Head of caudate nucleus (tissue), 42 donors: Measurements from ENCODE around the gene ZNF486.
"Not testable (repeated sequence)": the region's sequence is repeated elsewhere in the genome, so short reads cannot be mapped to it uniquely, and the experiment has no call there.

ENCODE experiments used
- DNase-seq, 42 donors: peaks; one replicate each; pipeline versions ENCODE4 v3.0.0 to v3.0.0-alpha.2; 2020 to 2021; ENCODE audit warnings: mixed read lengths in 7 of 42
- intact Hi-C: fragments of 100-400 bp; cut with DNase I; formaldehyde crosslinking; loops from one replicate; pipeline ENCODE4 v1.15.0; 2022

The ZNF486 gene

DNA sequence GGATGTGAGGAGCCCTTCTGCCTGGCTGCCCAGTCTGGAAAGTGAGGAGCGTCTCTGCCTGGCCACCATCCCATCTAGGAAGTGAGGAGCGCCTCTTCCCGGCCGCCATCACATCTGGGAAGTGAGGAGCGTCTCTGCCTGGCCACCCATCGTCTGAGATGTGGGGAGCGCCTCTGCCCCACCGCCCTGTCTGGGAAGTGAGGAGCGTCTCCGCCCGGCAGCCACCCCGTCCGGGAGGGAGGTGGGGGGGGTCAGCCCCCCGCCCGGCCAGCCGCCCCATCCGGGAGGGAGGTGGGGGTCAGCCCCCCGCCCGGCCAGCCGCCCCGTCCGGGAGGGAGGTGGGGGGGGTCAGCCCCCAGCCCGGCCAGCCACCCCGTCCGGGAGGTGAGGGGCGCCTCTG, 47.4 kb downstream of the ZNF486 start:
- DNase-seq, intact Hi-C loops: not testable (repeated sequence)

DNA sequence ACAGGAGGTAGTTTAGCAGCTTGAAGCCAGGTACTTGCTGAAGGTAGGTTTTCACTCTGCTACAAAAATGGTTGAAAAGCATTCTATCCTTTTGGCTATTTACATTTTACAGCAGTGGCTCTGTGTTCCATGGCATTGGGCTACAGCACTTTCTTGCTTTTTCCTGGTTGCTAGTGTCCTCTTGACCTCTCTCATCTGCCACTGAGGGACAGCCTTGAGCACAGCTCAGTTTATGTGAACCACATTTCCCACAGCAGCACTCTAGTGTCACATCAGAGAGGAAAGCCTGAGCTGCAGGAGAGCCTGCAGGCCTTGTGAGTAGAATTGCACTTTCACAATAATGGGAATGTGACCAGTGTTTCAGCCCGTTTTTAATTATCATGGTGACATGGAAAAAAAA, 54.6 kb downstream of the ZNF486 start:
- intact Hi-C loops = not testable (repeated sequence)

DNA sequence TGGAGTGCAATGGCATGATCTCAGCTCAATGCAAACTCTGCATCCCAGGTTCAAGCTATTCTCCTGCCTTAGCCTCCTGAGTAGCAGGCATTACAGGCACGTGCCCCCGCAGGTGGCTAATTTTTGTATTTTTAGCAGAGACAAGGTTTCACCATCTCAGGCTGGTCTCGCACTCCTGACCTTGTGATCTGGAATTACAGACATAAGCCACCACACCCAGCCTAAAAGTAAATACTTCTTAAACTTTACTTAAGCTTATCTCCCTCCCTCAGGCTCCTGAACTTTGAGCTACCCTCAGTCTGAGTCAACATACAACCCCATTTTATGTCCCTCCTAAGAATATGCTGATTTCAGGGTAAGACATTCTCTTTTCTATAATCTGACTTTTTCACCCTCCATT, 66.1 kb downstream of the ZNF486 start:
- no peak for DNase-seq
- intact Hi-C loops = no loop called here

More for the DNA sequence above, 54.6 kb downstream of the ZNF486 start:
- not testable (repeated sequence) for DNase-seq

DNA sequence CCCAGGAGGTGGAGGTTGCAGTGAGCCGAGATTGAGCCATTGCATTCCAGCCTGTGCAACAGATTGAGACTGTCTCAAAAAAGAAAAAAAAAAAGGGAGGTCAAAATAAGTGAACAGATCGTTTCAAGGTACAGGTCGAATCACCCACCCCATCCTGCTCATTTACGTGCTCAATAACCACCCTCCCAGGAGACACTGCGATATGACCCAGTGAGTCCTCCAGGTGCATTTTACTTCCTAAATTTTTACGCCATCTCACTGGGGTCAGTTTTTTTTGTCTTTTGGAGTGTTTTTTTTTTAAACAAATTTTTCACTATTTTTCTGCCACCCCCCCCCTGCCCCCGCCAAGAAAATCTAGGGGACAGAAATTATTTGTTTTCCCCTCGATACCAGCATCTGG, 68.1 kb downstream of the ZNF486 start:
- no peak for DNase-seq
- intact Hi-C loops = no loop called here

DNA sequence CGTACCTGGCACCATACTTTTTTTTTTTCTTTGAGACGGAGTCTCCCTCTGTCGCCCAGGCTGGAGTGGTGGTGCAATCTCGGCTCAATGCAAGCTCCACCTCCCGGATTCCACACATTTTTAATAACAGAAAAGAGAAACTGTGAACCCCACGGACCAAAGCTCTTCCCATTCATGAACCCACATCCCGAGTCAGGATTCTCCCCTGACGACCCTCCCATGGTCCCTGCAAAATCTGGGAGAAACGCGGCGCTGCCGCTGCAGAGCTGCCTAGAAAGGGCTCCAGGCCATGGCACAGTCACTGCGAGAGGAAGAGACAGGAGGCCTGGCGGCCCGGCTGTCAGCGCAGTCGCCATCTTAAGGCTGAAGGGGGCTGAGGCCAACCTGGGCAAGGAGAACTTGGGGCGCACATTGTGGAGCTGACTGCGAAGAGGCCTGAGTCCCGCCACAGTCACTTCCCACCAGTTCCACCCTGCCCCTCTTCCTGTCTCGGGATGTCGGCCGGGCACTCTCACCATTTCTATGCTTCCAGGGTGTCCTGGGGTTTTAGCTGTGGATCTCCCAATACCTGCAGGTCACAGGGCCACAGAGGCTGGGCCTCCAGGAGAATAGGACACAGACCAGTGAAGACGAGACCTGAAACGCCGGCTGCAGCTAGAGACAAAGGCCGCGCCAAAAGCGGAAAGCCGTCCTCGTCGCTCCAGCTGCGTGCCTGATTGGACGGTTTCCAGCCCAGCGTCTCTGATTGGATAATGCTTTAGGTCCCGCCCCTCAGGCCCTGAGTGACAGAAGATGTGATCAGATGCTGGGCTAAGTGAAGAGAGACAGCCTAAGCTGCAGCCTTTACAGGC, 71.0 kb downstream of the ZNF486 start:
- peak; percentile 90 to 98 (median 95) for DNase-seq

DNA sequence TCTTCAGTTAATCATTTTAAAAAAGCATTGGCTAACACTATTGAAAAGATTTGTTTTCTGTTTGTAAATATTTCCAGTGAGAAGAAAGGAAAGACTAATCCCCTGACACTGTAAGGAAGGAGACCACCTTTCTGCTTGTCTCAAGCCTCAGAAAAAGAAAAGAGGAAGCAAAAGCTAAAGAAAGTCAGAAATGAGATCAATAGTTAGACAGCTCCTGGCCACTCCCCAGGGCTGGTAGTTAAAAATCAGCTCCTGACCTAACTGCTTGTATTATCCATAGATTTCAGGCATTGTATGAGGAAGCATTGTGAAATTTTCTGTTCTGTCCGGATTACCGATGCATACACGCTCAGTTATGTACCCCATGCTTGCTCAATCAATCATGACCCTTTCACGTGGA, 76.6 kb downstream of the ZNF486 start:
- DNase-seq = no peak

More for the DNA sequence above, 71.0 kb downstream of the ZNF486 start:
- intact Hi-C loops = no loop called here

DNA sequence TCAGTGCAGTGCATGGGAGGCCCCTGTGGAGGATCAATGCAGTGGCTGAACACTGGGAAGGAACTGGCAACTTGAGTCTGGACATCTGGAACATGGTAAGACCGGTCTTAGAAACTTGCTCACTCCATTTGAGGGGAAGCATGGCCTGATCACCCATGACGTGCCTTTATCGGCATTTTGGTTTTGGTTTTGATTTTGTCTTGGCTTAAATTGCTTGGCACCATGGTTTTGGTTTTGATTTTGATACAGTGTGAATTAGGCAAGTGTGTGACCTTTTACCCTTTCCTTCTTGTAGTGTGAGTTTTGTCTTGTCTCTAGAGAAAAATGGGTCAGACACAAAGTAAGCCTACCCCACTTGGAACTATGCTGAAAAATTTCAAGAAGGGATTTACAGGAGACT, 77.3 kb downstream of the ZNF486 start:
- no peak for DNase-seq
- intact Hi-C loops = loop anchor here (10.0 kb wide), 1 partner anchor 120 kb away; no protein-coding TSS in a partner anchor

More for the DNA sequence above, 76.6 kb downstream of the ZNF486 start:
- intact Hi-C loops = loop anchor here (10.0 kb wide), 1 partner anchor 121 kb away; no protein-coding TSS in a partner anchor

DNA sequence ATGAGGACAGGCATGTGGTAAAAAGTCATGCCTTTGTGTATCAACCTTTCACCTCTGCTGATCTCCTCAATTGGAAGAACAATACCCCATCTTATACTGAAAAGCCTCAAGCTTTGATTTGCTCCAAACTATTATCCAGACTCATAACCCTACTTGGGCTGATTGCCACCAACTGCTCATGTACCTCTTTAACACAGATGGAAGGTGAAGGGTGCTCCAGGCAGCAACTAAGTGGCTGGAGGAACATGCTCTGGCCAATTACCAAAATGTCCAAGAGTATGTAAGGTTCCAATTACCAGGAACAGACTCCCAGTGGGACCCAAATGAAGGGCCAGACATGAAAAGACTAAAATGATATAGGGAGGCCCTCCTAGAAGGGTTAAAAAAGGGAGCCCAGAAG, 78.3 kb downstream of the ZNF486 start:
- intact Hi-C loops = loop anchor here (10.0 kb wide), 1 partner anchor 119 kb away; no protein-coding TSS in a partner anchor
- no peak for DNase-seq

DNA sequence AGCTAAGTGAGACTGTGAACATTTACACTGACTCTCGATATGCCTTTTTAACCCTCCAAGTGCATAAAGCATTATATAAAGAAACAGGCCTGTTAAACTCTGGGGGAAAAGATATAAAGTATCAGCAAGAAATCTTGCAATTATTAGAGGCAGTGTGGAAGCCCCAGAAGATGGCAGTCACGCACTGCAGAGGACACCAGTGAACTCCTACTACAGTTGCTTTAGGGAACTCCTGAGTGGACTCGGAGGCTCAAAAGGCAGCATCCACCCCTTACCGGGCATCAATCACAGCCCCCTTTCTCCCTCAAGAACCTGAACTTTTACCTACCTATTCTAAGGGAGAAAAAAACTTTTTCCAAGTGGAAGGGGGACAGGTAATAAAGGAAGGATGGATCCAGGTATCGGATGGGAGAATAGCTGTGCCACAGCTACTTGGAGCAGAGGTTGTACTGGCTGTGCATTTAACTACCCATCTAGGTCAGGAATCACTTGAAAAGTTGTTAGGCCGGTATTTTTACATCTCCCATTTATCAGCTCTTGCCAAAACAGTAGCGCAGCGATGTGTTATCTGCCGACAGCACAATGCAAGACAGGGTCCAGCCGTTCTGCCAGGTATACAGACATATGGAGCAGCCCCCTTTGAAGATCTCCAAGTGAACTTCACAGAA, 80.1 kb downstream of the ZNF486 start:
- intact Hi-C loops = loop anchor here (10.0 kb wide), 1 partner anchor 118 kb away; no protein-coding TSS in a partner anchor
- DNase-seq = peak; percentile 34 to 89 (median 75)

DNA sequence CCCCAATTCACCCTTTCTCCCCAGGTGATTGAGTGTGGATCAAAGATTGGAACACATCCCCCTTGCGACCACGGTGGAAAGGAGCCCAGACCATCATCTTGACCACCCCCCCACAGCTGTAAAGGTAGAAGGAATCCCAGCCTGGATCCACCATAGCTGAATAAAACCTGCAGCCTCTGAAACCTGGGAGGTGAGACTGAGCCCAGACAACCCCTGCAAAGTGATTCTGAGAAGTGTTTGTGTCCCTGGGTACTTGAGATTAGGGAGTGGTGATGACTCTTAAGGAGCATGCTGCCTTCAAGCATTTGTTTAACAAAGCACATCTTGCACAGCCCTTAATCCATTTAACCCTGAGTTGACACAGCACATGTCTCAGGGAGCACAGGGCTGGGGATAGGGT, 81.2 kb downstream of the ZNF486 start:
- not testable (repeated sequence) for DNase-seq
- intact Hi-C loops = loop anchor here (10.0 kb wide), 1 partner anchor 117 kb away; no protein-coding TSS in a partner anchor
